Ascending aorta (tissue), 2 donors: ENCODE results near the gene FRMD4A. TPM values are rescaled to one million over a fixed set of nuclear protein-coding genes. Genes with fewer than 3 reads are reported as not detected.

Source experiments
- DNase-seq, 2 donors: peaks; one replicate each; pipeline ENCODE4 v3.0.0-alpha.2; 2019; ENCODE audit warnings: low spot score in 2 of 2
- H3K27ac ChIP-seq, 2 donors: fragments of 200-600 bp; sonication (generic); one replicate each; pipeline ENCODE4 v1.5.1; 2016 to 2017; ENCODE audit warnings: mild to moderate bottlenecking in 1 of 2
- H3K27me3 ChIP-seq: fragments of 200-600 bp; sonication (generic); one replicate; pipeline ENCODE4 v1.5.1; 2017
- H3K36me3 ChIP-seq, 2 donors: fragments of 200-600 bp; sonication (generic); one replicate each; pipeline ENCODE4 v1.5.1; 2016
- H3K4me1 ChIP-seq, 2 donors: fragments of 200-600 bp; sonication (generic); one replicate each; pipeline ENCODE4 v1.5.1; 2016 to 2017; ENCODE audit warnings: mild to moderate bottlenecking in 1 of 2
- H3K4me3 ChIP-seq, 2 donors: fragments of 200-600 bp; sonication (generic); one replicate each; pipeline ENCODE4 v1.5.1; 2016 to 2017; ENCODE audit warnings: mild to moderate bottlenecking in 1 of 2
- H3K9me3 ChIP-seq, 2 donors: fragments of 200-600 bp; sonication (generic); one replicate each; pipeline ENCODE4 v1.5.1; 2016
- CTCF ChIP-seq, 3 experiments: fragments of 200-600 bp in 2 of 3; fragments of 450-650 bp in 1 of 3; sonication (generic) in 2 of 3; IDR thresholded peaks; one replicate each; pipeline ENCODE4 v1.5.1; 2016 to 2019; ENCODE audit warnings: antibody characterized with exemption in 3 of 3, mild to moderate bottlenecking in 1 of 3, moderate library complexity in 1 of 3
- intact Hi-C: fragments of 100-400 bp; cut with DNase I; formaldehyde crosslinking; loops from one replicate; pipeline ENCODE4 v1.15.1; 2023
- total RNA-seq: library from RNA; depleted of rRNA; stranded (reverse); fragments of >200 nt; gene quantifications from one replicate; pipeline ENCODE4 v1.1.0, GENCODE V29; 2016

Gene FRMD4A
- total RNA-seq, 1 donor from 2014 or later, result 108 TPM

GRCh38 chr10:14022954-14023672 is 307.6 kb downstream of the FRMD4A start:
- peaks cover 0 to 6% of the 10 kb centered on the region in 2 donors for H3K4me1 ChIP-seq
- peak overlapping the region; percentile 9 to 15 for H3K4me3 ChIP-seq
- no peak for TF ChIP-seq CTCF (IDR thresholded peaks at IDR 0.05)
- H3K27me3 ChIP-seq, result no peaks in the 10 kb centered on the region
- intact Hi-C loops, result no loop called here
- no peaks in the 10 kb centered on the region for H3K9me3 ChIP-seq
- H3K27ac ChIP-seq, result no peak overlapping the region
- DNase-seq, result no peak
- H3K36me3 ChIP-seq, result no peaks in the 10 kb centered on the region

- no peaks in the 10 kb centered on the region for H3K9me3 ChIP-seq
- peaks cover 0 to 6% of the 10 kb centered on the region in 2 donors for H3K4me1 ChIP-seq
- intact Hi-C loops, result no loop called here
- no peak overlapping the region for H3K4me3 ChIP-seq
- H3K27ac ChIP-seq, result no peak overlapping the region
- no peak for TF ChIP-seq CTCF (IDR thresholded peaks at IDR 0.05)
- no peaks in the 10 kb centered on the region for H3K27me3 ChIP-seq
- DNase-seq, result no peak
- H3K36me3 ChIP-seq, result no peaks in the 10 kb centered on the region
Observed at GRCh38 chr10:14022052-14022451, 308.7 kb downstream of the FRMD4A start.

- Histone ChIP-seq H3K4me1 (peaks cover 0 to 6% of the 10 kb centered on the region in 2 donors), H3K27ac (no peak overlapping the region)
- intact Hi-C loops, result no loop called here
Observed at GRCh38 chr10:14020037-14020664, 310.6 kb downstream of the FRMD4A start.

GRCh38 chr10:14017467-14017866 is 313.3 kb downstream of the FRMD4A start:
- Histone ChIP-seq H3K27me3 (no peaks in the 10 kb centered on the region), H3K27ac (no peak overlapping the region), H3K4me3 (no peak overlapping the region), H3K36me3 (no peaks in the 10 kb centered on the region), H3K4me1 (no peaks in the 10 kb centered on the region), H3K9me3 (no peaks in the 10 kb centered on the region)
- intact Hi-C loops, result no loop called here
- no peak for DNase-seq
- no peak for TF ChIP-seq CTCF (IDR thresholded peaks at IDR 0.05)

More at GRCh38 chr10:14020037-14020664, 310.6 kb downstream of the FRMD4A start:
- Histone ChIP-seq H3K27me3 (no peaks in the 10 kb centered on the region), H3K36me3 (no peaks in the 10 kb centered on the region), H3K4me3 (no peak overlapping the region), H3K9me3 (no peaks in the 10 kb centered on the region)
- no peak for TF ChIP-seq CTCF (IDR thresholded peaks at IDR 0.05)
- no peak for DNase-seq

- Histone ChIP-seq H3K4me3 (no peak overlapping the region), H3K27ac (no peak overlapping the region), H3K27me3 (no peaks in the 10 kb centered on the region), H3K4me1 (no peaks in the 10 kb centered on the region), H3K9me3 (no peaks in the 10 kb centered on the region), H3K36me3 (no peaks in the 10 kb centered on the region)
- no peak for DNase-seq
- no peak for TF ChIP-seq CTCF (IDR thresholded peaks at IDR 0.05)
- intact Hi-C loops, result no loop called here
Observed at GRCh38 chr10:14016931-14017333, 313.8 kb downstream of the FRMD4A start.
